GM21825 (cell line): ENCODE results near the gene C1orf105.
A peak's percentile ranks its signal among the peaks of the same experiment; 100 is the strongest.
"Not testable (repeated sequence)": the region's sequence is repeated elsewhere in the genome, so short reads cannot be mapped to it uniquely, and the experiment has no call there.

ENCODE experiments used
- ATAC-seq: cut with Tn5 transposase; IDR thresholded peaks from one replicate; pipeline ENCODE4 v1.9.1; 2021; ENCODE audit warnings: mild to moderate bottlenecking, moderate library complexity; ENCODE audit not compliant: unreplicated experiment

Gene C1orf105, protein sequence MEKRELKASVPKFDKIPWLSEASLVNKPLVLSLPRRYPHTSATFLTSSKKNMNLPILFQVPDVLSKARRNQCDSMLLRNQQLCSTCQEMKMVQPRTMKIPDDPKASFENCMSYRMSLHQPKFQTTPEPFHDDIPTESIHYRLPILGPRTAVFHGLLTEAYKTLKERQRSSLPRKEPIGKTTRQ

DNA sequence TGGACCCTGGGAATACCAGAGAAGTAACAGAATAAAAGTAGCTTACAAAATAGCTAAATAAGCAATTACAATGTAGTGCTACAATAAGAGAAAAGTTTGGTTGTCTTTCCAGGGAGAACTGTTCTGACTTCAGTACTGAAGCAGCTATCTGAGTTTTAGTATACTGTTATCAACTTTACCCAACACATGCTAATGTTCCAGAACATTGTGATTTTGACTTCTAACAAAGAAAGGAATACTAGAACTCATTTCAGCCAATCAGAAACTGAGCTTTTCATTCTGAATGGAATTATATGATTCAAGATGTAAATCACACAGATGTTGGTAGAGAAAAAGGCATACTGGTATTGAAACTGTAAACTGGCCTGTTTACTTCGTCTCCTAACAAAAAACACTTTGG is at the start of gene C1orf105:
C1orf105 (plus strand) TSS at position 301 of the 400 bp plus-strand sequence. CDS start 201 bp downstream, outside the sequence.
- ATAC-seq, result no peak

DNA sequence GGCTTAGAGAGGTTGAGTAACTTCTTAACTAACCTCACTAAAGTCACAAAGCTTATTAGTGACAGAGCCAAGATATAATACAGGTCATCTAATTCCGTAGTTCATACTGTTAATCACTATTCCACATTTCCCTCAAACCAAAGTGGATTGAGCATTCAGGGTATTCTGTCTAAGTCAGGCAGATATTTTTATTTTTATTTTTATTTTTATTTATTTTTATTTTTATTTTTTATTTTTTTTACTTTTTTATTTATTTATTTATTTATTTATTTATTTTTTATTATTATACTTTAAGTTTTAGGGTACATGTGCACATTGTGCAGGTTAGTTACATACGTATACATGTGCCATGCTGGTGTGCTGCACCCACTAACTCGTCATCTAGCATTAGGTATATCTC is 48.8 kb upstream of the C1orf105 start:
- ATAC-seq, result not testable (repeated sequence)

DNA sequence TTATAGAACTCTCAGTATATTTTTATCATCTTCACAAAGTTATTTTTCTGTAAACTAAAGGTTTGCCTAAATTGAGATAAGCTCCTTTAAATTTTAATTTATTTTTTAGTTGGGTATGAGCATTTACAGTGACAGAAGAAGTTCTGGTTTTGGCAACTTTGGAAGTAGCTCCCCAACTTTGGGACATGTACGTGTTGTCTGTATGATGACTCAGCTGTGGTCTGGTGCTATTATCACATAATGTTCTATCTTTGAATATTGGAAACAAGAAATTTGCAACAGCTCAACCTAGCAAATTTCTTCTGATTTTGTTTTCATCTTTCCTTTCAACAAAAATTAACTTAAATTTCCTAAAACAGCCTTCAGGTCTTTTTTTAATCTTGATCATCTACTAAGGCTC is 46.6 kb upstream of the C1orf105 start:
- ATAC-seq, result no peak

DNA sequence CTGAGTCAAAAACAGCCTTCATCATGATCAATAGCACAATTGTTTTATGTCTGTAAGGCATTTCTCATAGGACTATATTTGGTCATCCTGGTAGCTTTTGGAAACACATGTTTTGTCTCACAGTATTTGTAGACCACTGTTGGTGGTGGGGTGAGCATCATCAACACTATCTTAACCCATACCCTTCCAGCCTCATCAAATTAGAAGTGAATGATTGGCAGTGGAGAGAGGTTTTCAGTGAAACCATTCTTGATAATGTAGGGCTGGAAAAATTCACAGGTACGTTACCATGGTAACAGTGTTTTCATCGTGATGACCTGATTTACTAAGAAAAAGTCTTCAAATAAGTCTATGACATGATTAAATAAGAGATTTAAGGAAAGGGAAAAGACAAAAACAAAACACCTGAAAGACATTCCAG is 45.3 kb upstream of the C1orf105 start:
- no peak for ATAC-seq

DNA sequence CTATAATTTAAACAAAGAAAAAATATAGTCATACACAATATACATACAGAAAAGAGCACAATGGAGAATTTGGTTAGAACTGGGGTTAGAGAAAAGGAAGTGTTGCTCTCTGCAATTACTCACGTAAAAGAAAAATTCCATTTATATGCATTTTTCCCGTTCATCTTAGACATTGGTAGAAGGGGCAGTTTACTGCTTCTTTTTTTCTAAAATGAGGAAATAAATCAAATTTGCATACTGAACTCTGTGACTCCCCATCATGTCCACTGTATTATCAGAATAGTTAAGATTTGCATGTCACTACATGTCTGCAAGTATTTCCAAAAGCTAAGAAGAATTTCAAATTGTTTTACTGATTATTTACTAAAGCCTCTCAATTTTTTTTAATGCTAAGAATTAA is 44.1 kb upstream of the C1orf105 start:
- no peak for ATAC-seq

DNA sequence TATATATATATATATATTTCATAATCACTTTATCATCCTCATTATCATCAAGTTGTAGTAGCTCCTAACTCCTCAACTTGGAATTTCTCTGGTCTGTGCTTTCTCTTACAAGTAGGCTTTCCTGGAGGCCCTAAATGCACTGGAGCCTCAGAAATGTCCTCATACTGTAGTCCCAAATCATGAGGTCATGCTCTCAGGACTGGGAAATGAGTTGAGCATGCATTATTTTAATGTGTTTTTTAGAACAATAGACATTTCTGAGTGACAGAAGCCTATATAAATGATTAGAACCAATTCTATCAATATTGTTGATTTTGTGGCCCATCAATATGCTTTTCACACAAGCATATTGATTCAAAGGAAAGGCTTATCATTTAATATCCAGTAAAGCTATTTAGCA is 42.9 kb upstream of the C1orf105 start:
- no peak for ATAC-seq

DNA sequence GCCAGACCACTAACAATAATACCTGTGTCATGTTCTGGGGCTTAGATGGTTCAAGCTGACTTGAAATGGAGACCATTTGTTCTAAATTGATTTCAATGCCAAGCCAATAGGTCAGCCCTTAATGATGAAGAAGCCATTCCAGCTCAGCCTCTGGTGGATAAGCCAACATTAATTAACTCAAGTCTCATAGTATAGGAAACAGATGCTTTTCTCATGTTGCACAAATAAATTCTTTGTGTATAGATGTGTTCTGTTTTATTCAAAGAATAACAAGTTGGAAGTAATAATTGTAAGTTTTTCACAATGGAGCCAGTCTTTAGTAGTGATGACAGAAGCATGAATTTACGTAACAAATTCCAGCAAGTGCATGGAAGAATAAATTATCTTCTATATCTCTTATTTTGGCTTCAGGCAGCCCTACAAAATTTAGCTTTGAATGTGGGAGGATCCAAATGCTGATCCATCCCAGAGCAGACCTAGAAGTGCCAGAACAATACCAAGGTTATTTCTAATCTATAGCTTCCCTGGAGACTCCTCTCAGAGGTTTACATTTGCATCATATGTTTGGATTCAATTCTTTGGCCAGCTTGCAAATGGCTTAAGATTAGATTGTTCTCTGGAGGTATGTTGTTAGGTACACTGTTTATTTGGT is 42.2 kb upstream of the C1orf105 start:
- ATAC-seq, result no peak

DNA sequence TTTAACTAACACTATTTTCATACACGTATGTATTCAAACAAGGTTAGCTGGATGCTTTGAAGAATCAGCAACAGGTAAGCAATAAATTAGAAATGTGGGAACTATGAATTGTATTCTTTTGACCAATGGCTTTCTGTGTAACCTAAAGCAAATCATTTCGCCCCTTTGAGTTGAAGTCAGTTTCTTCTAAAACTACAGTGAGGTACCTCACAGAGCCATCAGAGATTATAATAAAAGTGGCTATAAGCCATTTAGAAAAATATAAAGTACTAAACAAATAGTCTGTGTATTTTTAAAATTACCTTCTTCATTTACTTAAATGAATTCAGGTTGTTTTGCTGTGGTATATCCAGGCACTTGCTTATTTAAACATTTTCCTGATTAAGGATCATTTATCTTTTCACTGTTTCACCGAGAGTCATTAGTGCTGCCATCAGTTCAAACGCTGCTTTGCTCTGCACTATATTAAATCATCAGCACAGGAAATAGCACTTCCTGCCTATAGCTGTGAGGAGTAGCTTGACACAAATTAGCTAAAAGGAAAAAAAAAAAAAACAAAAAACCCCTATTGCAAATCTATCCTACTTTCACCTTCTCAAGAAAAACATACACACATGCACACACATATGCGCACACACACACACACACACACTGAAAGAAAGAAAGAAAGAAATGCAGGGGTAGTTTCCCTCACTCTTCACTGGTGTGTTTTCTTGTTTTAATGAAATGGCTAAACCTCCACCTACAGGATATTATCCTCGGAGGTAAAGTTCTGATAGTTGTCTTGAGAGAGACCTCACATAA is 39.8 kb upstream of the C1orf105 start:
- ATAC-seq, result peak; percentile 85

DNA sequence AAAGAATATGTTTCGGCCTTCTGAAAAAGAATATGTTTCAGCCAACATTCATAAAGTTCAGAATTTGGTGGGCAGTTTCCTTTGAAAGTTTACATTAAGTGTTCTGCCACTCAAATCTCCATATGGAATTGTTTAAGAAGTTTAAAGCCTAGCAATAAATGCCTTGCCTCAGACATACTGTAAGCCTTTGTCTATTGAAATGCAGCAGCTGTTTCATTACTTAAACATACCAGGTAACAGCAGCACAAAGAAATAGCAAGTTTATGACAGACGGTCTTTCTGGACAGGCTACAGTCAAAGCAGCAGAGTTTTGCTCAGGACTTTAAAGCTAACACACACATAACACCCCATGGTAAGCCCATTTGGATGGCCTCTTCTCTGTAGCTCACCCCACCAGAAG is 38.5 kb upstream of the C1orf105 start:
- ATAC-seq, result no peak

DNA sequence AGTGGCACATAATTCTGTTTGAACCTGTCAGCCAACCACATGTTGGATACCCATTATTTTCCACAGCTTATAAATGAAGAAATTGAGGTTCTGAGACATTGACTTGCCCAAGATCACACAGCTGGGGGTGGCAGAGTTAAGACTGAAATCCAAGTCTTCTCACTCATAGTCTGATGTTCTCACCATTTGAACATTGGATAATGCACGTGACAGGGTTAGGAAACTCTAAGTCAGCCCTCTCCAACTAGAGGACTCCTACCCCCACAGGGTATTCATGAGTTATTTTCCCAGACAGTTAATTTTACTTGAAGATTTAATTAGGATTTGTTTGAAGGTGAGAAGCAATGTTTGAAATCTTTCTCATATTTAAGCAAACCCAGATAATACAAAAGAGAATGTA is 38.1 kb upstream of the C1orf105 start:
- ATAC-seq, result no peak

DNA sequence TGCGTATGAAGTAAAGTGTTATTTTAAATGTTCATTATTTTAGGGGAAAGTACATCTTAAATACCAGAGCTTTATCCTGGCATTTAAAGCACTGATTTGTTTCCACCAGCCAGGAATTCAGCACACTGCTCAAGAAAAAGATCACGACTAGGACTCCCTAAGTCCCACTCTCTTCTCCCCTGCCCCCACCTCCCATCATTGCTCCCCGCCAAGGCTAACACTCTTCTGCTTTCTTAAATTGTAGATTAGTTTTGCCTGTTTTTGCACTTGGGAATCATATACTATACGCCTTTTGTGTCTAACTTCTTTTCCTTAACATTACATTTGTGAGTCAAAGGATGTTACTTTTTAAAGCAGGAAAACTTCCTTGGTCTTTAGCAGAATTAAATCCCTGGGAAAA is 37.5 kb upstream of the C1orf105 start:
- ATAC-seq, result no peak

DNA sequence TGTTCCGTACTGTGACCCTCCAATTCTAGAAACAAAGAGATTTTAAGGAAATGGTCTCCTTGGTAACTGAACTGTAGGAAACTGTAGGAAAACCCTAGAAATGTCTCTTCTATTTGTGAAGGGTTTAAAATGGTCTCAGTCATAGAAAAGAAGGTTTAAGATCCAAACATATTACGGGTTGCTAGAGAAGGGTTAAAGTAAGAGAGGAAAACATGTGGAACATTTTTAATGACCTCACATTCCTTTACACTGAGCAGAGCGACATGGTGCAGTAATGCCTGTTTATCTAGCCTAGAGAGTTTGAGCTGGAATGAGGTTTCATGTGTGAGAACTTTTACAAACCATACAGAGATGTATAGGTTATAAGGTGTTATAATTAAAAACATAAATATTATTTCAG is 36.9 kb upstream of the C1orf105 start:
- no peak for ATAC-seq

DNA sequence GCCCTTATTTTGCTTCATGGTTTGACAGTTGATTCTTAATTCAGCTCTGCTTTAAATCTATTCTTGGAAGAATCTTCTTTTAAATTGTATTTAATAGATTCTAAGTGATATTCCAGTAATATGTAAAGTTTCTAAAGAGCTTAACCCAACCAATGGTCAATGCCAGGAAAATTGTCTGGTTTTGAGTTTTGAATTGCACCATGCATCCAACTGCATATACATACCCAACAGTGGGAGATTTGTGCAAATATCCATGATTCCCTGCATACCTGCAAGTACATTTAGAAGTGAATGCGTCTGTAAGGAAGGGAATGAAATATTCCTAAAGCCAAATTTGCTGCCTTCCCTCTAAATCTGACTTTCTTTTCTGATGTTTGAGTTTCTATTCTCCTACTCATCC is 35.8 kb upstream of the C1orf105 start:
- ATAC-seq, result no peak

DNA sequence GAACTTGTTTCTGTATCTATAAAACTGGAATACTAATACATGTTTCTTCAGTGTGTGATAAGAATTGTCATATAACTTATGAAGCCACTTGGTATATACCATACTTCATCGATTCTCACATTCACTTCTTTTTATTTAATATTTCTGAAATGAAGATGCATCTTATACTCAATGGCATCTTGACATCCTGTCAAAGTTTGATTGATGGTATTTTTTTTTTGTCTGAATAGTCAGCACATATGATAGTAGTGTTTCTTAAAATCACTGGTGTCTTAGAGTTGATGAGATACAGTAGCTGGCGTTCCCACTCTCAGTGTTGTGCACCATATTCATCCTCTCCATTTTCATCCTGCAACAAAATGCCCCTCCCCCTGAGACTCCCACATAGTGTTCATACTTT is 34.4 kb upstream of the C1orf105 start:
- ATAC-seq, result no peak

DNA sequence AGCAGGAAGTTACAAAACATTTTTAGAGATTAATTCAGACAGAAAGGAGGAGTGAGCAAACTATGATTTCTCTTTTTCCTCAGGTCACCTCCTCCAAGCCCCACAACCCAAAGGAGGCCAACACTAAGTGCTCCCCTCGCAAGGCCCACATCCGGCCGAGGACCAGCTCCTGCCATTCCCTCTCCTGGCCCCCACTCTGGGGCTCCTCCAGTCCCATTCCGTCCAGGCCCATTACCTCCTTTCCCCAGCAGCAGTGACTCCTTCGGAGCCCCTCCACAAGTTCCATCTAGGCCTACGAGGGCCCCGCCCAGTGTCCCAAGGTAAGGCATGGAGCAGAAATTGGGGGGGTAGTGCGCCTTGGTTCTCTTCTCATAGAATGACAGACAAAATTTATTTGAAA is 32.0 kb upstream of the C1orf105 start:
- ATAC-seq, result no peak

DNA sequence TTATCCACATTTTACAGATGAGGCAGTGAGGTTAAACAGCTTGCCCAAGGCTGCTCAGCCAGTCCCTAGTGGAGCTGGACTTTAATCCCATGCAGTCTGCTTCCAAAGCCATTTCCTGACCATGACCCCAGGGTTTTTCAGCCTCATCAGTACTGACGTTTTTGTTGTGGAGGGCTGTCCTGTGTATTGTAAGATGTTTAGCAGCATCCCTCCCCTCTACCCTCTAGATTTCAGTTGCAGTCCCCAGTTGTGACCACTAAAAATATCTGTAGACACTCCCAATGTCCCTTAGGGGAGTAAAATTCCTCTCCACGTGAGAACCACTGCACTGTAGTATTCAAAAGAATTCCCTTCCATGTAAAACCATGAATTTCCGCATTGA is 30.2 kb upstream of the C1orf105 start:
- peak; percentile 25 for ATAC-seq

DNA sequence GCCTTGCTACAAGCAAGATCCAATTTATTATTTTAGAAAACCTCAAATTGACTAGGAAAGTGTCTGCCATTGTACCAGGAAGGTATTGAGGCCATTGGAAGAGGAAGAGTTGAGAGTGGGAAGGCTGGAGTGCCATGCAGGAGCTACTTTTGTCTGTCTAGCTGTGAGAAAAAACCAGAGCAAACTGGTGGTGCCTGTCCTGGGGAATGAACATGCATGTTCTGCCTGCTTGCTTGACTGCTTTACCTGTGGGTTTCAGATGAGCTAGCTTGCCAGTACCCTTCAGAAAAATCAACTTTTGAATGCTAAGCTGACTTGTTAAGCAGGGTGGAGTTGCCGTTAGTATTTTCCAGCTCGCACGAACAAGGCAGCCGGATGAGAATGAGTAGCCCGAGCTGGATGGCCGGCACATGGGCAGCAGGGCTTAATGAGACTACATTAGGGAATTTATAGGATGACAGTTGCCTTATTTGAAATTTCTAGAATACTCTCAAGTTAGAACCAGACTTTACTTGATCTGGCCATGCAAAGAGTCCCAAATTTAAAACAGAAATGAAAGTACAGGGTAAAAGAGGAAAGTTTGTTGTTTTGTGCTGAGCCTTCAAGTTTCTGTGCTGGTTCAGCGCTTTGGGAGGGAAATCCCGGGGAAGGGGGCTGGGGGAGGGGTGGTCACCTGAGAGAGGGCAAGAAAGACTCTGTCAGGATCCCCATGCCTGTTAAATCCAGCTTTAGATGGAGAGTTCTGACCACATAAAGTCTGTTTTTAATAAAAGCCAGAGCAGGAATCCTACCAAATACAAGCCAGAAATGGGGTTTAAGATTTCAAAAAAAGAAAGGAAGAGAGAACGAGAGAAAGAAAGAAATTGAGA is 29.6 kb upstream of the C1orf105 start:
- peak; percentile 70 for ATAC-seq

DNA sequence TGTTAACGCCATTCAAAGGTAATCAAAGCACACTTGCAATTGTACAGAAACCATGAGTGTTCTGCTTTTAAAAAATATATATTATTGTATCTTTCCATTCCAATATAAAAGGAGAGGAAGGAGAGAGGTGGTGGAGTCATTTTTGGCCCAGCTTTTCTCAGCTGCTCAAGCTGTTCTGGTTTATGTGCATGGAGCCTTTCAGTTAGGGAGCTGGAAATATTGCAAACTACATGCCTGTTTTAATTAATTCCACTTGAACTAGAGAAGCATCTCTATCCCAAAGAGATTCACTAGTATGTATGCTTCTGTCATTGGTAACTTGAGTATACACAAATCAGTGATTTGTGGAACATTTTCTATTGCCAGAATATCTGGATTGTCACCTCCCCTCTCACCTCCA is 28.5 kb upstream of the C1orf105 start:
- no peak for ATAC-seq

DNA sequence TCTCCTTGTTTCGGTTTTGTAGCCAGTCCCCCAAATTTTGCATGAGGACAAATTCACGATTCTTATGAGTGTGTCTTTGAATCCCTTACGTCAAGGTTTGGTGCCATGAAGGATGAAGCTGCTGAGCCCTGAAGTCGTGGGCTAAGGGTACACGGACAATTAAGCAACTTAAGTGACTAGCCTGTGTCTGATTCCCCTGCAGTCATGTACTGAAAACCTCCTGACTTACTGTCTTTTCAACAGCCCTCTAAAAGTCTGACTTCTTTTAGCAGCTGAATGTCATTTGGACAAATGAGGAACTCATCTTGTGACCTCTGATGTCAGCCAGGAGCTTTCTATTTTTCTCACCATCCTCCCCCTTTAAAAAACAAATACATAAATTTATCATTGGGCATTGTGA is 27.1 kb upstream of the C1orf105 start:
- no peak for ATAC-seq

DNA sequence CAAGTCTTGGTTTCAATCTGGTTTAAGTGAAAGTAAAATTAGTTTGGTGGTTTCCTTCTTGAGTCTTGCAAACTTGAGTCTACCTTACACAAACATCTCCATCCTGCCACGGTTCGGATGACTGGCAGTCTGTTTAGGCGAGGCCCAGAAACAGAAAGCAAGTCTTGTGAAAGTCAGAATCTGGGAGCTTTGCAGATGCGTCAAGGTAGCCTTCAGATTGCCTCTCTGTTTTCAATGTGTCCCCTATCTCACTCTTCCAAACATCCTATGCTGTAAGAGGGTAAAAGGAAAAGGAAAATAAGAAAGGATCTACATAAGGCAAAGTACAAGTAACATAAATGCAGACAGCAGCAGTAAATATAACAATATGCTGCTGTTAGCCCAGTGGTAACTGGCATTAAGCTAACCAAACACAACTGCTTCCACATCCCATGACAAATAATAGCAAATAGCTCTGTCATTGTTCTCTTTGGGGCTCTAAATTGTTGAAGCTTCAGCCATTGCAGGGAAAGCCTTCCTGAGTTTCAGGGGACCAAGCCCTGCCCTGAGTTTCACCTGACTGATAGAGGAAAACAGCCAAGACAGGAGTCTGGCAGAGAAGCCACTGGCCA is 26.2 kb upstream of the C1orf105 start:
- ATAC-seq, result peak; percentile 64

DNA sequence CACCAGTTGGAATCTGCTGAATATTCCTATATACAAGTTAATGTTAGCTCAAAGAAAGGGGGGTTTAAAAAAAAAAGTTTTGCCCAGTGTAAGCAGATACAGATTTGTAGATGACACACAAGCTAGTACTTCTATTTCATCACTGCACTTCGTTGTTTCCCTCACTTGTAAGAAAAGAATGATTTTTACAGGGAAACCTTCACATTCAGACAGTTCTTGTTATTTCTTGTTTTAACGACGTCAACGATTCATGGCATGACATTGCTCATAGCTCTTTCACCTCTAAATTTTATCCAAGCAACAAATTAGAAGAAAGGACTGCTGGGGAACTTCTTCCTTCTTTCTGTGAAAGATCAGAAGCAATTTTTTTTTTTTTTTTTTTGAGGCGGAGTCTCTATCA is 25.7 kb upstream of the C1orf105 start:
- ATAC-seq, result no peak
